Activated B cell treated with CpG ODN at 0.5 μM for 24 hours (primary cell): Measurements from ENCODE around the gene NQO1. TPM values are rescaled to one million over a fixed set of nuclear protein-coding genes. Genes with fewer than 3 reads are reported as not detected.

ENCODE experiments used
- ATAC-seq: fragments of 200-7000 bp; cut with Tn5 transposase; one replicate; pipeline ENCODE4 v1.10.0; 2021; ENCODE audit warnings: low read depth, mild to moderate bottlenecking, moderate library complexity
- CTCF ChIA-PET: fragments of 350-600 bp; sonication (Branson Sonifier 250); formaldehyde crosslinking; loops from one replicate; lab custom pipeline; 2021; ENCODE audit warnings: antibody characterized with exemption; lab: Charles Lee
- POLR2A ChIA-PET: fragments of 350-600 bp; sonication (Branson Sonifier 250); formaldehyde crosslinking; loops from one replicate; lab custom pipeline; 2021; ENCODE audit warnings: antibody characterized with exemption; lab: Charles Lee
- DNase-seq: peaks from one replicate; pipeline ENCODE4 v3.0.0; 2022
- H3K27ac Mint-ChIP-seq: one replicate; pipeline ENCODE4 v1.8.0; 2020; ENCODE audit warnings: mixed read lengths
- H3K27me3 Mint-ChIP-seq: one replicate; pipeline ENCODE4 v1.8.0; 2021; ENCODE audit warnings: mixed read lengths
- H3K36me3 Mint-ChIP-seq: one replicate; pipeline ENCODE4 v1.8.0; 2021; ENCODE audit warnings: low read depth, mixed read lengths
- H3K4me1 Mint-ChIP-seq: one replicate; pipeline ENCODE4 v1.8.0; 2021; ENCODE audit warnings: mixed read lengths
- H3K4me3 Mint-ChIP-seq: one replicate; pipeline ENCODE4 v1.8.0; 2020; ENCODE audit warnings: mild to moderate bottlenecking, mixed read lengths
- H3K9me3 Mint-ChIP-seq: one replicate; pipeline ENCODE4 v1.8.0; 2020; ENCODE audit warnings: mixed read lengths
- intact Hi-C: fragments of 100-400 bp; cut with micrococcal nuclease; formaldehyde crosslinking; loops from one replicate; pipeline ENCODE4 v1.15.1; 2024
- total RNA-seq: library from RNA; stranded (reverse); gene quantifications from 2 replicates; pipeline ENCODE4 v1.2.3, GENCODE V29; 2022
- TF ChIP-seq, protein P1 (sequence below): fragments of 200-600 bp; IDR thresholded peaks from one replicate; pipeline ENCODE4 v1.8.0; 2022; ENCODE audit warnings: antibody characterized with exemption, mild to moderate bottlenecking

NQO1 gene
- 5.4 and 5.5 TPM in 2 replicates for total RNA-seq

DNA sequence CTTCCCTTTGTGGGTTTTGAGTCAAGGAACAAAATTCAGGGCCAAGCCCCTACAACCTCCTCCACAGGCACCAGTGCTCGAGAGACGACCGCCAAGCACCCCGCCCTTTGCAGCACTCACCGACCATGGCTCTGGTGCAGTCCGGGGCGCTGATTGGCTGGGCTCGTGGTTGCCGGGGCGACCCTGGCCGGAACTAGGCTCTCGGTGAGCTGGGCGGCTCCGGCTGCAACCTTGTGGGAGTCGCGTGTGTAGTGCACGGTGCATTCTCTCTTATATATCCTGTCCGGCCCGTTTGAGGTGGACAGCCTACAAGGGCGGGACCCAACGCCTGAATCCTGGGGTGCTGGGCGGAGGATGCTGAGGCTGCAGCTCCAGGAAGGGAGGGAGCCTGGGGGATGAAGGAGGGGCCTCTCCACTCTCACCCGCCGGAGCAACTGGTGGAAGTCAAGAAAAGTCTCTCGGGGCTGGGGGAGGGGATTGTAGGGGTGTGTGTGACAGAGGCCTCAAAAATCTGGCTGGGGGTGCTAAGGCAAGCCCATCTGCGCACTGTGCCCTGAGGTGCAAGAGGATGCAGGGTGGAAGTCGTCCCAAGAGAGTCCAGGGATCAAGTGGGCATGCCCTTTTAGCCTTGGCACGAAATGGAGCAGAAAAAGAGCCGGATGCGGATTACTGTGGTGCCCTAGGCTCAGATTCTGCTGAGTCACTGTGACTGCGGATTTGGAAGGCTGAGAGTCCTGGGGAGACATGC, at the start of gene NQO1:
Gene NQO1, minus strand, starts transcription at position 248 of the 748 bp plus-strand sequence. Its CDS starts 121 bp downstream, at position 127.
- Mint-ChIP-seq H3K27me3 (no peaks in the 10 kb centered on the region), H3K9me3 (no peaks in the 10 kb centered on the region), H3K36me3 (no peaks in the 10 kb centered on the region), H3K4me1 (peaks cover 29% of the 10 kb centered on the region), H3K4me3 (peak within 1 kb of the TSS; percentile 95), H3K27ac (peak within 1 kb of the TSS; percentile 94)
- peak; percentile 99 for ATAC-seq
- CTCF ChIA-PET, result interaction anchor here (0.7 to 2.3 kb wide), 3 partner anchors 17 to 330 kb away, joined by 3 to 12 read pairs (median 8); partner anchors contain the start of gene NOB1
- TF ChIP-seq, protein P1, sequence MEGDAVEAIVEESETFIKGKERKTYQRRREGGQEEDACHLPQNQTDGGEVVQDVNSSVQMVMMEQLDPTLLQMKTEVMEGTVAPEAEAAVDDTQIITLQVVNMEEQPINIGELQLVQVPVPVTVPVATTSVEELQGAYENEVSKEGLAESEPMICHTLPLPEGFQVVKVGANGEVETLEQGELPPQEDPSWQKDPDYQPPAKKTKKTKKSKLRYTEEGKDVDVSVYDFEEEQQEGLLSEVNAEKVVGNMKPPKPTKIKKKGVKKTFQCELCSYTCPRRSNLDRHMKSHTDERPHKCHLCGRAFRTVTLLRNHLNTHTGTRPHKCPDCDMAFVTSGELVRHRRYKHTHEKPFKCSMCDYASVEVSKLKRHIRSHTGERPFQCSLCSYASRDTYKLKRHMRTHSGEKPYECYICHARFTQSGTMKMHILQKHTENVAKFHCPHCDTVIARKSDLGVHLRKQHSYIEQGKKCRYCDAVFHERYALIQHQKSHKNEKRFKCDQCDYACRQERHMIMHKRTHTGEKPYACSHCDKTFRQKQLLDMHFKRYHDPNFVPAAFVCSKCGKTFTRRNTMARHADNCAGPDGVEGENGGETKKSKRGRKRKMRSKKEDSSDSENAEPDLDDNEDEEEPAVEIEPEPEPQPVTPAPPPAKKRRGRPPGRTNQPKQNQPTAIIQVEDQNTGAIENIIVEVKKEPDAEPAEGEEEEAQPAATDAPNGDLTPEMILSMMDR, result no peak
- POLR2A ChIA-PET, result interaction anchor here (0.5 to 2.6 kb wide), 9 partner anchors 9 to 409 kb away, joined by 3 to 38 read pairs (median 7); partner anchors contain the start of gene NOB1
- peak; percentile 81 for DNase-seq
- intact Hi-C loops, result loop anchor here (1.0 to 10.0 kb wide), 2 partner anchors 29 to 542 kb away; partner anchors contain the start of gene SNTB2

DNA sequence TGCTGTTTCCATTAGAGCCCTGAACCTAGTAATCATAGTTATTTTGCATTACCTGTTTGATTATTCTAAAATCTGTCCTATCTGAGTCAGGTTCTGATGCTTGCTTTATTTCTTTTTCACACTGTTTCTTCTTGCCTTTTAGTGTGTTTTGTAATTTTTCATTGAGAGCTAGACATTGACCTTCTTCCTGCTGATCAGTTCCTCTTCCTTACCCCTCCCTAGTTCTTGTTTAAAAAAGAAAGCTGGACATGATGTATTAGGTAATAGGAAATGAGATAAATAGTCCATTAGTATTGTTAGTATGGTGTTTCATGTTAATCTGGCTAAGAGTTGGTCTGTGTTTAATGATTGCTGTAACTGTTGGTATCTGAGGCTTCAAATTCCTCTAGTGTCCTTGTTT, 49.2 kb upstream of the NQO1 start:
- TF ChIP-seq, protein P1, result no peak
- H3K4me1 Mint-ChIP-seq, result peaks cover 41% of the 10 kb centered on the region
- DNase-seq, result no peak
- H3K27me3 Mint-ChIP-seq, result no peaks in the 10 kb centered on the region
- ATAC-seq, result no peak
- peaks cover 13% of the 10 kb centered on the region for H3K9me3 Mint-ChIP-seq
- no peak overlapping the region for H3K4me3 Mint-ChIP-seq
- POLR2A ChIA-PET, result no interaction called here
- intact Hi-C loops, result no loop called here
- H3K27ac Mint-ChIP-seq, result no peak overlapping the region
- peaks cover 37% of the 10 kb centered on the region for H3K36me3 Mint-ChIP-seq
- CTCF ChIA-PET, result no interaction called here

DNA sequence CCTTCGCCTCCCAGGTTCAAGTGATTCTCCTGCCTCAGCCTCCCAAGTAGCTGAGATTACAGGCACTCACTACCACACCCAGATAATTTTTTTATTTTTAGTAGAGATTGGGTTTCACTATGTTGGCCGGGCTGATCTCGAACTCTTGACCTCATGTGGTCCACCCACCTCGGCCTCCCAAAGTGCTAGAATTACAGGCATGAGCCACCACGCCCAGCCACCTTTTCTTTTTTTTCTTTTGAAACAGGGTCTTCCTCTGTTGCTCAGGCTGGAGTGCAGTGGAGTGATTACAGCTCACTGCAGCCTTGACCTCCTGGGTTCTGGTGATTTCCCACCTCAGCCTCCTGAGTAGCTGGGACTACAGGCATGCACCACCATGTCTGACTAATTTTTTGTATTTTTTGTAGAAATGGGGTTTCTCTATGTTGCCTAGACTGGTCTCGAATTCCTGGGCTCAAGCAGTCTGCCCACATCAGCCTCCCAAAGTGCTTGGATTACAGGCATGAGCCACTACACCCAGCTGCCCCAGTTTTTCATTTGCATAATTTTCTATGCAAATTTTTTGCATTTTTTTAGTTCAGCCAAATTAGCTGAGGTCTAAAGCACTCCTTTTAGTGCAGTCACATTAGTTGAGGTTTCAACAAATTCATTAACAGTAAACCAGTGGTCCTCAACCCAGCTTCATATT, 47.0 kb upstream of the NQO1 start:
- DNase-seq, result no peak
- intact Hi-C loops, result no loop called here
- TF ChIP-seq, protein P1, result no peak
- Mint-ChIP-seq H3K4me1 (peaks cover 55% of the 10 kb centered on the region), H3K9me3 (peaks cover 13% of the 10 kb centered on the region), H3K4me3 (no peak overlapping the region), H3K27ac (peak overlapping the region; percentile 56), H3K27me3 (no peaks in the 10 kb centered on the region), H3K36me3 (peaks cover 24% of the 10 kb centered on the region)
- peak; percentile 56 for ATAC-seq
- CTCF ChIA-PET, result no interaction called here
- POLR2A ChIA-PET, result interaction anchor here (0.7 to 4.0 kb wide), 4 partner anchors 10 to 47 kb away, joined by 3 to 23 read pairs (median 10); partner anchors contain the start of genes NOB1 and WWP2

DNA sequence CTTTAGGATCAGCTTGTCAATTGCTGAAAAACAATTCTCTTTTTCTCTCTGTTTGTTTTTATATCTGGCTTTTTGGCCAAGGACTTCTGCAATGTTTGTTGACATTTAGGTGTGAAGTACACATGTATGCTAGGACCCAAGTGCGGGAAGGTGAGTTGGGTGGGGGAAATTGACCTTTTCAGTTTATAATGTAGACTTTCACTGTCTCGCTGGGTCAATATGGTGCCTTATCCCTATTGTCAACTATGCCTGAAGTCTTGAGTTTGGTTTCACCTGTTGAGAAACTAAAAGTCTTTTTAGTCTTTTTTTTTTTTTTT, 45.2 kb upstream of the NQO1 start:
- TF ChIP-seq, protein P1, result no peak
- peaks cover 13% of the 10 kb centered on the region for H3K9me3 Mint-ChIP-seq
- no peak overlapping the region for H3K27ac Mint-ChIP-seq
- ATAC-seq (no peak), DNase-seq (no peak)
- ChIA-PET POLR2A (interaction anchor here (0.9 to 4.0 kb wide), 4 partner anchors 9 to 101 kb away, joined by 7 to 23 read pairs (median 11); partner anchors contain the start of genes NOB1 and WWP2), CTCF (no interaction called here)
- H3K4me1 Mint-ChIP-seq, result peaks cover 67% of the 10 kb centered on the region
- H3K4me3 Mint-ChIP-seq, result no peak overlapping the region
- peaks cover 22% of the 10 kb centered on the region for H3K36me3 Mint-ChIP-seq
- intact Hi-C loops, result no loop called here
- no peaks in the 10 kb centered on the region for H3K27me3 Mint-ChIP-seq

DNA sequence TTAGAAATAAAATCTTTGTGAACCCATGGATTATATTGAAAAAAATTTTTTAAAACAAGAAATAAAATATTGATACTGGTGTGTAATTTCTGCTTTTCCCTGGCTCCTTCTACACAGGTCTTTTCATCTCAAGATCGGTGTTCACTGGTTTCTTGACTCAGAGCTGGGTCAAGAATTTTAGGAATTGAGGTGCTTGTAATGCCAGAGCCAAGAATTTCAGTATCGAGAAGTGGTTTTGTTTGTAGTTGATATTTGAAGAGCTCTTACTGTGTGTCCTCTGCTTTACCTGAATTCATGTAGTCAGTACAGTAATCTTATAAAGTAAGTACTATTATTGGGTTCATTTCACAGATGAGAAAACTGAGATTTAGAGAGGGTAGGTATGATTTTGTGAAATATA, 43.0 kb upstream of the NQO1 start:
- no peaks in the 10 kb centered on the region for H3K9me3 Mint-ChIP-seq
- no peak for ATAC-seq
- H3K4me3 Mint-ChIP-seq, result no peak overlapping the region
- DNase-seq, result no peak
- no peak overlapping the region for H3K27ac Mint-ChIP-seq
- CTCF ChIA-PET, result interaction anchor here (3.0 kb wide), 1 partner anchor 15 kb away, joined by 9 read pairs; the partner anchor contains the start of gene NOB1
- H3K36me3 Mint-ChIP-seq, result peaks cover 9% of the 10 kb centered on the region
- no peaks in the 10 kb centered on the region for H3K27me3 Mint-ChIP-seq
- POLR2A ChIA-PET, result interaction anchor here (0.6 to 4.0 kb wide), 3 partner anchors 15 to 414 kb away, joined by 3 to 23 read pairs (median 6); partner anchors contain the start of gene NOB1
- peaks cover 71% of the 10 kb centered on the region for H3K4me1 Mint-ChIP-seq
- TF ChIP-seq, protein P1, result no peak
- intact Hi-C loops, result loop anchor here (10.0 kb wide), 1 partner anchor 635 kb away; the partner anchor contains the start of genes CHTF8 and UTP4
